DND-41 (cell line): ENCODE data around the gene PCTP.

ENCODE experiments used
- ATAC-seq: fragments of 200-7000 bp; cut with Tn5 transposase; 3 replicates; pipeline ENCODE4 v1.9.1; 2021; ENCODE audit warnings: low read depth; ENCODE audit not compliant: insufficient read depth
- DNase-seq: peaks from one replicate; pipeline ENCODE4 v3.0.0-alpha.2; 2020
- H2AFZ ChIP-seq: 2 replicates; pipeline ENCODE4 v1.6.0; 2012; ENCODE audit warnings: low read depth, low read length
- H3K27ac ChIP-seq: 2 replicates; pipeline ENCODE4 v1.5.1; 2012; ENCODE audit warnings: low read length, inconsistent platforms
- H3K27me3 ChIP-seq: fragments of 200-600 bp; sonication (generic); 2 replicates; pipeline ENCODE4 v1.6.0; 2012; ENCODE audit warnings: low read length, mild to moderate bottlenecking, inconsistent platforms; ENCODE audit not compliant: insufficient read depth, poor library complexity
- H3K36me3 ChIP-seq: 2 replicates; pipeline ENCODE4 v1.5.1; 2012; ENCODE audit warnings: low read length, inconsistent platforms; ENCODE audit not compliant: insufficient read depth
- H3K4me1 ChIP-seq: 2 replicates; pipeline ENCODE4 v1.5.1; 2012; ENCODE audit warnings: mild to moderate bottlenecking, low read length; ENCODE audit not compliant: insufficient read depth
- H3K4me2 ChIP-seq: 2 replicates; pipeline ENCODE4 v1.6.0; 2012; ENCODE audit warnings: mild to moderate bottlenecking, moderate library complexity, low read length, inconsistent platforms; ENCODE audit not compliant: insufficient read depth
- H3K4me3 ChIP-seq, 2 experiments: fragments of 200-600 bp in 1 of 2; shearing (Covaris generic) in 1 of 2; 2 replicates each; pipeline ENCODE4 v1.5.1; 2012 to 2016; ENCODE audit warnings: inconsistent platforms in 2 of 2, low read length in 2 of 2, mild to moderate bottlenecking in 2 of 2, low read depth in 1 of 2, moderate library complexity in 1 of 2
- H3K79me2 ChIP-seq: 2 replicates; pipeline ENCODE4 v1.6.0; 2012; ENCODE audit warnings: low read length, inconsistent platforms; ENCODE audit not compliant: insufficient read depth
- H3K9ac ChIP-seq: 2 replicates; pipeline ENCODE4 v1.6.0; 2012; ENCODE audit warnings: low read depth, mild to moderate bottlenecking, inconsistent platforms, low read length, moderate library complexity
- H3K9me3 ChIP-seq: 2 replicates; pipeline ENCODE4 v1.5.1; 2012; ENCODE audit warnings: low read length, moderate library complexity, mild to moderate bottlenecking, inconsistent platforms; ENCODE audit not compliant: insufficient read depth, severe bottlenecking
- H4K20me1 ChIP-seq: 2 replicates; pipeline ENCODE4 v1.6.0; 2012; ENCODE audit warnings: low read length; ENCODE audit not compliant: insufficient read depth
- EZH2 ChIP-seq: IDR thresholded peaks from 3 replicates; pipeline ENCODE4 v1.6.1; 2012; ENCODE audit warnings: borderline replicate concordance, low read depth, mild to moderate bottlenecking, moderate library complexity, low read length, inconsistent platforms; ENCODE audit not compliant: severe bottlenecking
- TF ChIP-seq, protein P1 (sequence below): IDR thresholded peaks from 2 replicates; pipeline ENCODE4 v1.5.1; 2012; ENCODE audit warnings: borderline replicate concordance, low read length, moderate library complexity, mild to moderate bottlenecking; ENCODE audit not compliant: poor library complexity, severe bottlenecking; ENCODE audit errors: extremely low read depth

The PCTP gene

DNA sequence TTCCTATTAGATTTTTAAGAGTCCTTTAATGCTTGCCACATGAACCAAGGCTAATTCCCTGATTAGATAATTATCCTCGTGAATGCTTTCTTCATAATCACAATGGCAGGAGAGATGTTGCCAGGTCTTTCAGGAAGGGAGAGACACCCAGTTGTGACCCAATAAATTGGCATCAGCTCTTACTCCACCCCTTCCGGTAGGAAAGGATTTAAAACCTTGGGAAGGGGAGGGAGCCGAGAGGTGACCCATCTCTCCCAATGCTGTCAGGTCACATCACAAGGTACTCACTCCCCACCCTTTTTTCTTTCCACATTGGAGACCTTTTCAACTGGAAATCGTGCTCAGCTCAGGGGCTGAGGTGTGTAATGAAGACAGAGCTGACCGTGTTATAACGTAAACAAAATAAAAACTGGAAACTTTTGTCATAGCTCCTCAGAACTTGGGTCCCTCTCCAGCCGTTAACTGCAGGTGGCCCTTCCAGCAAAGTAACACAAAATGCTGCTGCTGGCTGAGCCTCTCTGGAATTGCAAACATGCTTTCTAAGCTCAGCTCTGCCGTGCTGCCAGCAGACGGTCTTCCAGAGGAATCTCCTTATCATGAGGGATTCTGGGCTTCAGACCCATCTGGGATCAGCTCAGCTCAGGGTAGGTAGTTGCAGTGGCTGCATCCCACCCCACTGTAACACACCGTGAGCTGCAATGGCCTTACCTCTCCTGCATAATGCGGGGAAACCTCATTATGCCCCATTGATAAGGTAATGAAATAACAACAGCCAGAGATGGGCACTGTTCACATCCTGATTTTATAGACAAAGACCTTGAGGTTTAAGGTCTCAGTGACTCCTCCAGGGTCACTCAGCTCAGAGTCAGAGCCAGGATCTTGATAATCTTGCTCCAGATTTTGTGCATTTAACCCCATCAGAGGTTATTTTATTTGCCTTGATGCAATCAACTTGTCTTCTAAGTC lies 43.8 kb upstream of the PCTP start:
- Histone ChIP-seq H4K20me1 (no peaks in the 10 kb centered on the region), H3K79me2 (no peaks in the 10 kb centered on the region), H2AFZ (no peak overlapping the region), H3K27me3 (peaks cover 3% of the 10 kb centered on the region), H3K4me1 (no peaks in the 10 kb centered on the region), H3K9ac (no peak overlapping the region), H3K36me3 (no peaks in the 10 kb centered on the region), H3K4me3 (no peak overlapping the region), H3K27ac (no peak overlapping the region), H3K4me2 (no peak overlapping the region), H3K9me3 (no peaks in the 10 kb centered on the region)
- ATAC-seq (no peak), DNase-seq (no peak)
- TF ChIP-seq, protein P1, sequence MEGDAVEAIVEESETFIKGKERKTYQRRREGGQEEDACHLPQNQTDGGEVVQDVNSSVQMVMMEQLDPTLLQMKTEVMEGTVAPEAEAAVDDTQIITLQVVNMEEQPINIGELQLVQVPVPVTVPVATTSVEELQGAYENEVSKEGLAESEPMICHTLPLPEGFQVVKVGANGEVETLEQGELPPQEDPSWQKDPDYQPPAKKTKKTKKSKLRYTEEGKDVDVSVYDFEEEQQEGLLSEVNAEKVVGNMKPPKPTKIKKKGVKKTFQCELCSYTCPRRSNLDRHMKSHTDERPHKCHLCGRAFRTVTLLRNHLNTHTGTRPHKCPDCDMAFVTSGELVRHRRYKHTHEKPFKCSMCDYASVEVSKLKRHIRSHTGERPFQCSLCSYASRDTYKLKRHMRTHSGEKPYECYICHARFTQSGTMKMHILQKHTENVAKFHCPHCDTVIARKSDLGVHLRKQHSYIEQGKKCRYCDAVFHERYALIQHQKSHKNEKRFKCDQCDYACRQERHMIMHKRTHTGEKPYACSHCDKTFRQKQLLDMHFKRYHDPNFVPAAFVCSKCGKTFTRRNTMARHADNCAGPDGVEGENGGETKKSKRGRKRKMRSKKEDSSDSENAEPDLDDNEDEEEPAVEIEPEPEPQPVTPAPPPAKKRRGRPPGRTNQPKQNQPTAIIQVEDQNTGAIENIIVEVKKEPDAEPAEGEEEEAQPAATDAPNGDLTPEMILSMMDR = no peak
- no peak for TF ChIP-seq EZH2

DNA sequence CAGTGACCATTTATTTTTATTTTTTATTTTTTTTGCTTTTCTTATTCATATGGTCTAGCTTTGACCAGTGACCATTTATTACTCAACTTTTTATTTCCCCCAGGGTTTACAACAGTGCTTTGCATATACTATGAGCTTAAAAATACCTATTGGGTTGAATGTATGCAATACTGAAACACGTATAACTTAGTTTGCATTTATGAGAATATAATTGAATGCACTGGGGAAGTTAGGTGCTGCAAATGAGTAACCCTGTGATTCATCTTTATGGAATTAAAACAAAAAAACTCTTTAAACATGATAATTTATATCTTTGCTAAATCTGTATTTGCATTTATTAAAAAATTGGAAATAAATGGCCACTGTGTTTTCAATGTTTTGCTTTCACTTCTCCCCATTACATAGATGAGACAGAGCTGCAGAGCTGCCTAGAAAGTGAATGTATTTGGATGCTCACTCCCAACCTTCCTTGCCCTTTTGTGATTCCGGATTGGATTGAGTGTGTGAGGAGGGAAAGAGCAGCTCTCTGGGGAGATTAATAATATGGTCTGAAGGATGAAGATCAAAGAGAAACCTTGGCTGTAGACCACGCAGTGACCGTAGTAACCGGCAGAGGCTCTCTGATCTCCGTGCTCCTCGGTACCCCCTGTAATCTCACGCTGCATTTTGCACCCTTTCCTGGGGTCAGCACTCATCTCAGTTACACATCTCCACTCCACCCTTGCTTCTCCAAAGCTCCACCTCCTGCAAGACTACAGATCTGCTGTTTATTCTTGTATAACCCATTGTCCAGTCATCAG lies 42.5 kb upstream of the PCTP start:
- H3K27ac ChIP-seq = no peak overlapping the region
- H3K27me3 ChIP-seq = peaks cover 3% of the 10 kb centered on the region
- H3K79me2 ChIP-seq = no peaks in the 10 kb centered on the region
- ATAC-seq (no peak), DNase-seq (no peak)
- no peaks in the 10 kb centered on the region for H3K4me1 ChIP-seq
- TF ChIP-seq, protein P1 = no peak
- TF ChIP-seq EZH2 = no peak
- no peak overlapping the region for H3K4me3 ChIP-seq
- no peaks in the 10 kb centered on the region for H3K36me3 ChIP-seq
- no peak overlapping the region for H2AFZ ChIP-seq
- H3K9me3 ChIP-seq = no peaks in the 10 kb centered on the region
- no peak overlapping the region for H3K9ac ChIP-seq
- no peaks in the 10 kb centered on the region for H4K20me1 ChIP-seq
- no peak overlapping the region for H3K4me2 ChIP-seq

DNA sequence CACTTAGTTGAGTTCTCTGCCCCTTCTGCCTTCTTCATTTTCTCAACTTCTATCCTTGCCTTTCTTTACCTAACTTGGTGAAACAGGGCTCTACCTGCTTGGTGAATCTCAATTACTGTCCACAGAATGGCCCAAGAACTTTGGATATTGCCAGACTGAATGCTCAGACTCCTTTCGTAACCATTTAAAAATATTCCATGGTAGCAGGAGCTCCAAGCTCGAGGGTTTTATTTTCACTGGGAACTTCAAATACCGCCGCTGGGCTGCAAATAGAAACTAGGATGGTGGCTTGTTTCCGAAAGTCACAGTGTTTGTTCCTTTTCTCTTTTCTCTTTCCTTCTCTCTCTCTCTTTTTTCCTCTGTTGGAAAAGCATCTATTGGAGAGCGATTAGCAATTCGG lies 41.4 kb upstream of the PCTP start:
- Histone ChIP-seq H3K27ac (no peak overlapping the region), H3K27me3 (peaks cover 3% of the 10 kb centered on the region), H2AFZ (no peak overlapping the region), H3K4me1 (no peaks in the 10 kb centered on the region), H3K4me3 (no peak overlapping the region), H3K9me3 (no peaks in the 10 kb centered on the region), H3K79me2 (no peaks in the 10 kb centered on the region), H3K36me3 (no peaks in the 10 kb centered on the region), H3K9ac (no peak overlapping the region), H4K20me1 (no peaks in the 10 kb centered on the region), H3K4me2 (no peak overlapping the region)
- TF ChIP-seq, protein P1 = no peak
- TF ChIP-seq EZH2 = no peak
- DNase-seq (no peak), ATAC-seq (no peak)
